PC-3 (cell line): ENCODE measurements around the gene DYRK3.

Source experiments
- CTCF ChIP-seq: fragments of 300-600 bp; sonication (generic); conservative IDR thresholded peaks from 2 replicates; pipeline ENCODE4 v1.5.1; 2017; ENCODE audit warnings: antibody characterized with exemption, low read depth, mild to moderate bottlenecking, low read length
- EZH2 ChIP-seq: fragments of 300-600 bp; sonication (generic); IDR thresholded peaks from one replicate; pipeline ENCODE4 v1.6.1; 2017; ENCODE audit warnings: antibody characterized with exemption, mild to moderate bottlenecking, low read length; ENCODE audit not compliant: unreplicated experiment
- EZH2phosphoT487 ChIP-seq: fragments of 300-600 bp; sonication (generic); IDR thresholded peaks from 2 replicates; pipeline ENCODE4 v1.6.1; 2018; ENCODE audit warnings: mild to moderate bottlenecking, antibody characterized with exemption, low read length, borderline replicate concordance

- no peak for TF ChIP-seq EZH2
- no peak for TF ChIP-seq CTCF
- TF ChIP-seq EZH2phosphoT487: no peak
Measured at GRCh38 chr1:206686478-206687249, 51.3 kb downstream of the DYRK3 start.
